Adrenal gland (tissue), 12 donors: Measurements from ENCODE around the gene XNDC1N. TPM values are rescaled to one million over a fixed set of nuclear protein-coding genes. Genes with fewer than 3 reads are reported as not detected.
A peak's percentile ranks its signal among the peaks of the same experiment; 100 is the strongest.

Experiments
- DNase-seq, 7 donors: peaks; one replicate each; pipeline ENCODE4 v3.0.0-alpha.2; 2019 to 2020
- H3K27ac ChIP-seq, 5 donors: fragments of 200-600 bp; sonication (generic) in 4 of 5; 1 replicate in 3 of 5; 2 replicates in 2 of 5; pipeline versions ENCODE4 v1.5.1 to v1.8.0; 2016 to 2020; ENCODE audit warnings: mild to moderate bottlenecking in 1 of 5
- H3K27me3 ChIP-seq: fragments of 200-600 bp; 2 replicates; pipeline ENCODE4 v1.8.0; 2021
- H3K36me3 ChIP-seq, 2 donors: fragments of 200-600 bp; replicated peaks in 1 of 2; 1 replicate in 1 of 2; 2 replicates in 1 of 2; pipeline versions ENCODE4 v1.5.1 to v1.8.0; 2018 to 2022
- H3K4me1 ChIP-seq, 2 donors: fragments of 200-600 bp; replicated peaks in 1 of 2; 1 replicate in 1 of 2; 2 replicates in 1 of 2; pipeline versions ENCODE4 v1.5.1 to v1.8.0; 2018 to 2021
- H3K4me3 ChIP-seq, 4 donors: fragments of 200-600 bp; sonication (generic) in 3 of 4; one replicate each; pipeline ENCODE4 v1.5.1; 2016 to 2018
- H3K9me3 ChIP-seq, 3 donors: fragments of 200-600 bp; sonication (generic) in 1 of 3; replicated peaks in 1 of 3; 1 replicate in 2 of 3; 2 replicates in 1 of 3; pipeline versions ENCODE4 v1.5.1 to v1.8.0; 2016 to 2021
- POLR2A ChIP-seq, 2 donors: fragments of 450-650 bp; IDR thresholded peaks; one replicate each; pipeline ENCODE4 v1.6.1; 2017; ENCODE audit warnings: antibody characterized with exemption in 2 of 2, mild to moderate bottlenecking in 2 of 2, moderate library complexity in 1 of 2
- WGBS, 4 donors: extraction: QIAGEN DNeasy Blood & Tissue Kit in 2 of 4; methylation state at CpG; one replicate each; pipeline versions ENCODE4 v1.1.5 to v1.1.7; 2013 to 2017; 5-methylcytosine and 5-hydroxymethylcytosine counted together
- intact Hi-C, 2 donors: fragments of 100-400 bp; cut with DNase I; formaldehyde crosslinking; loops; one replicate each; pipeline versions ENCODE4 v1.14.1 to v1.15.0; 2022 to 2023
- polyA plus RNA-seq, 3 donors: library from polyadenylated mRNA; stranded (reverse); fragments of 200-250 nt in 2 of 3; fragments of 350-450 nt in 1 of 3; fragmentation: Illumina TruSeq in 1 of 3; extraction: RNeasy Lipid Tissue Mini Kit (QIAGEN cat#74804) in 1 of 3; gene quantifications; one replicate each; pipeline ENCODE4 v1.2.3, GENCODE V29; 2013 to 2014
- total RNA-seq, 9 donors: library from RNA; depleted of rRNA in 4 of 9; stranded (reverse); fragments of >200 nt in 4 of 9; fragments of 120-200 nt in 1 of 9; fragmentation: NEBNext Ultra II Directional in 1 of 9; extraction: Animal tissue kit (Norgen Biotek cat#: 25700) in 1 of 9; gene quantifications; one replicate each; pipeline versions ENCODE4 v1.1.0 to v1.2.4, GENCODE V29; 2013 to 2023
- TF ChIP-seq, protein P1 (sequence below), 6 experiments: fragments of 450-650 bp in 4 of 6; fragments of 200-600 bp in 2 of 6; sonication (generic) in 1 of 6; IDR thresholded peaks; 1 replicate in 5 of 6; 2 replicates in 1 of 6; pipeline versions ENCODE4 v1.5.1 to v1.8.0; 2016 to 2021; ENCODE audit warnings: antibody characterized with exemption in 6 of 6, mild to moderate bottlenecking in 2 of 6, moderate library complexity in 1 of 6
- donor health status: healthy with polysubstance abuse.
- donor health status: Bipolar disorder and iron deficiency.
- donor health status: DM: yes; HTN: yes; CAD: no.
- donor health status: DM: no; HTN: no; CAD: no.
- donor health status: DM: no; HTN: no; CAD: no.
- donor health status: DM: yes; HTN: yes; CAD: no.

XNDC1N gene
- total and polyA plus RNA-seq, 12 donors = 2.2 to 11.1 (median 5.9) TPM

DNA sequence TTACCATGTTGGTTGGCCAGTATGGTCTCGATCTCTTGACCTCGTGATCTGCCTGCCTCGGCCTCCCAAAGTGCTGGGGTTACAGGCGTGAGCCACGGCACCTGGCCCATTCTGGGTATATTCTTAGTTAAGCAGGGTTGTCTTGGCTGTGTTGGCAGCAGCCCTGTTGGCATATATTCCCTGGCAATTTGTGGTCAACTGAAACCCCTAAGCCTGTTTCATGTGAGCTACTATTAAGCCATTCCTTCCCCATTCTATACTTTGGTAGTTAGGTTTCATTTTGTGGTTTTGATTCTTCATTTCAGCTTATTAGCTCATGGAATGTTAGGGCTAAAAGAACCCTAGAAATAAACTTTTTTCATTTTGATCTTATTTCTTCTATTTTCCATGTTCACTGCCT lies 48.2 kb upstream of the XNDC1N start:
- Histone ChIP-seq H3K36me3 (no peaks in the 10 kb centered on the region), H3K27ac (no peak overlapping the region), H3K4me1 (peaks cover 0 to 9% of the 10 kb centered on the region in 2 donors), H3K9me3 (no peaks in the 10 kb centered on the region), H3K27me3 (no peaks in the 10 kb centered on the region), H3K4me3 (no peak overlapping the region)
- WGBS, 4 donors = 88 to 94% (median 92%) methylated on average over 5 of the region's 5 CpGs
- DNase-seq = no peak
- TF ChIP-seq POLR2A (IDR thresholded peaks at IDR 0.05) = no peak
- TF ChIP-seq, protein P1, sequence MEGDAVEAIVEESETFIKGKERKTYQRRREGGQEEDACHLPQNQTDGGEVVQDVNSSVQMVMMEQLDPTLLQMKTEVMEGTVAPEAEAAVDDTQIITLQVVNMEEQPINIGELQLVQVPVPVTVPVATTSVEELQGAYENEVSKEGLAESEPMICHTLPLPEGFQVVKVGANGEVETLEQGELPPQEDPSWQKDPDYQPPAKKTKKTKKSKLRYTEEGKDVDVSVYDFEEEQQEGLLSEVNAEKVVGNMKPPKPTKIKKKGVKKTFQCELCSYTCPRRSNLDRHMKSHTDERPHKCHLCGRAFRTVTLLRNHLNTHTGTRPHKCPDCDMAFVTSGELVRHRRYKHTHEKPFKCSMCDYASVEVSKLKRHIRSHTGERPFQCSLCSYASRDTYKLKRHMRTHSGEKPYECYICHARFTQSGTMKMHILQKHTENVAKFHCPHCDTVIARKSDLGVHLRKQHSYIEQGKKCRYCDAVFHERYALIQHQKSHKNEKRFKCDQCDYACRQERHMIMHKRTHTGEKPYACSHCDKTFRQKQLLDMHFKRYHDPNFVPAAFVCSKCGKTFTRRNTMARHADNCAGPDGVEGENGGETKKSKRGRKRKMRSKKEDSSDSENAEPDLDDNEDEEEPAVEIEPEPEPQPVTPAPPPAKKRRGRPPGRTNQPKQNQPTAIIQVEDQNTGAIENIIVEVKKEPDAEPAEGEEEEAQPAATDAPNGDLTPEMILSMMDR (IDR thresholded peaks at IDR 0.05) = no peak
- intact Hi-C loops = no loop called here

GRCh38 chr11:71971680-71972079 lies 43.3 kb upstream of the XNDC1N start:
- no peaks in the 10 kb centered on the region for H3K9me3 ChIP-seq
- no peaks in the 10 kb centered on the region for H3K4me1 ChIP-seq
- 91 to 100% (median 98%) methylated on average over 2 of the region's 2 CpGs for WGBS, 4 donors
- DNase-seq = no peak
- H3K27ac ChIP-seq = no peak overlapping the region
- intact Hi-C loops = no loop called here
- no peak for TF ChIP-seq POLR2A (IDR thresholded peaks at IDR 0.05)
- TF ChIP-seq, protein P1 (IDR thresholded peaks at IDR 0.05) = no peak
- no peak overlapping the region for H3K4me3 ChIP-seq
- H3K27me3 ChIP-seq = no peaks in the 10 kb centered on the region
- peaks cover 0 to 12% of the 10 kb centered on the region in 2 donors for H3K36me3 ChIP-seq

DNA sequence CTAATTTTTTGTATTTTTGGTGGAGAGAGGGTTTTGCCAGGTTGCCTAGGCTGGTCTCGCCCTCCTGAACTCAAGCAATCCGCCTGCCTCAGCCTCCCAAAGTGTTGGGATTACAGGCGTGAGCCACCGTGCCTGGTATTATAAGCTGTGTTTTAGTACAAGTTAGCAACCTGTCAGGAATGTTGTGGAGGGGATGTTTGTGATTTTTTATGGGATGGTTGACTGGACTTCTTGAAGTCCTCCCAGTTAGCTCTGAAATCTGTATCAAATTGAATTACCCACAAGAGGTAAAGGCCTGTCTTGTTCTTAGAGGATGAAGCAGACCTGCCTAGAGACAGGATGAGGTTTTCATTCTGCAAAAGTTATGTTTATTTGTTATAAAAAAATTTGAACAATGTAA lies 36.2 kb upstream of the XNDC1N start:
- peaks cover 0 to 13% of the 10 kb centered on the region in 2 donors for H3K4me1 ChIP-seq
- TF ChIP-seq POLR2A (IDR thresholded peaks at IDR 0.05) = no peak
- TF ChIP-seq, protein P1 (IDR thresholded peaks at IDR 0.05) = no peak
- H3K9me3 ChIP-seq = no peaks in the 10 kb centered on the region
- no peak for DNase-seq
- WGBS, 4 donors = 91 to 97% (median 95%) methylated on average over 4 of the region's 4 CpGs
- no peak overlapping the region for H3K27ac ChIP-seq
- H3K36me3 ChIP-seq = peaks cover 0 to 1% of the 10 kb centered on the region in 2 donors
- H3K27me3 ChIP-seq = no peaks in the 10 kb centered on the region
- intact Hi-C loops = no loop called here
- no peak overlapping the region for H3K4me3 ChIP-seq

GRCh38 chr11:71963468-71963867 lies 35.1 kb upstream of the XNDC1N start:
- H3K9me3 ChIP-seq = no peaks in the 10 kb centered on the region
- H3K27me3 ChIP-seq = no peaks in the 10 kb centered on the region
- H3K36me3 ChIP-seq = no peaks in the 10 kb centered on the region

More at GRCh38 chr11:71963468-71963867, 35.1 kb upstream of the XNDC1N start:
- H3K27ac ChIP-seq = peak overlapping the region in 2 of 5 donors; percentile 25 to 67
- intact Hi-C loops = no loop called here
- peaks cover 0 to 13% of the 10 kb centered on the region in 2 donors for H3K4me1 ChIP-seq
- TF ChIP-seq, protein P1 (IDR thresholded peaks at IDR 0.05) = no peak
- TF ChIP-seq POLR2A (IDR thresholded peaks at IDR 0.05) = no peak
- WGBS, 4 donors = 89 to 95% (median 92%) methylated on average over 8 of the region's 8 CpGs
- H3K4me3 ChIP-seq = no peak overlapping the region
- no peak for DNase-seq
